Mesendoderm (in vitro differentiated cells): ENCODE data around the gene CNGB1.
"Not testable (repeated sequence)": the region's sequence is repeated elsewhere in the genome, so short reads cannot be mapped to it uniquely, and the experiment has no call there.

Source experiments
- DNase-seq: peaks from one replicate; pipeline ENCODE4 v3.0.0; 2013
- H2AK5ac ChIP-seq: 2 replicates; pipeline ENCODE4 v1.6.1; 2013; ENCODE audit warnings: low read length, inconsistent platforms
- H2BK120ac ChIP-seq: 2 replicates; pipeline ENCODE4 v1.6.1; 2013; ENCODE audit warnings: low read depth, mild to moderate bottlenecking, low read length, moderate library complexity, mixed read lengths
- H2BK15ac ChIP-seq: replicated peaks from 2 replicates; pipeline ENCODE4 v1.6.1; 2013; ENCODE audit warnings: low read depth, mild to moderate bottlenecking, moderate library complexity
- H2BK5ac ChIP-seq: 2 replicates; pipeline ENCODE4 v1.6.1; 2013; ENCODE audit warnings: low read length, inconsistent platforms
- H3K18ac ChIP-seq: 2 replicates; pipeline ENCODE4 v1.6.1; 2013; ENCODE audit warnings: mild to moderate bottlenecking, low read length, mixed read lengths
- H3K23ac ChIP-seq: one replicate; pipeline ENCODE4 v1.6.1; 2013; ENCODE audit warnings: low read length
- H3K27ac ChIP-seq: 2 replicates; pipeline ENCODE4 v1.5.1; 2013; ENCODE audit warnings: low read depth, mild to moderate bottlenecking, inconsistent platforms, low read length, moderate library complexity
- H3K27me3 ChIP-seq: 2 replicates; pipeline ENCODE4 v1.6.1; 2013; ENCODE audit warnings: low read length, control low read depth, mild to moderate bottlenecking, inconsistent platforms; ENCODE audit not compliant: insufficient read depth, poor library complexity
- H3K36me3 ChIP-seq: 2 replicates; pipeline ENCODE4 v1.6.1; 2013; ENCODE audit warnings: low read length, inconsistent platforms; ENCODE audit not compliant: control insufficient read depth, insufficient read depth
- H3K4ac ChIP-seq: one replicate; pipeline ENCODE4 v1.6.1; 2013; ENCODE audit warnings: low read depth, mild to moderate bottlenecking, low read length, moderate library complexity
- H3K4me1 ChIP-seq: 2 replicates; pipeline ENCODE4 v1.6.1; 2013; ENCODE audit warnings: low read depth, low read length, inconsistent platforms; ENCODE audit not compliant: control insufficient read depth
- H3K4me2 ChIP-seq: 2 replicates; pipeline ENCODE4 v1.6.1; 2013; ENCODE audit warnings: low read length
- H3K4me3 ChIP-seq: 2 replicates; pipeline ENCODE4 v1.5.1; 2013; ENCODE audit warnings: mild to moderate bottlenecking, low read length
- H3K56ac ChIP-seq: one replicate; pipeline ENCODE4 v1.6.1; 2013; ENCODE audit warnings: low read length
- H3K79me1 ChIP-seq: 2 replicates; pipeline ENCODE4 v1.6.1; 2013; ENCODE audit warnings: low read length, inconsistent platforms
- H3K79me2 ChIP-seq: 2 replicates; pipeline ENCODE4 v1.6.1; 2013; ENCODE audit warnings: mild to moderate bottlenecking, low read length; ENCODE audit not compliant: control insufficient read depth, insufficient read depth
- H3K9ac ChIP-seq: 2 replicates; pipeline ENCODE4 v1.6.1; 2013; ENCODE audit warnings: low read length, inconsistent platforms
- H4K5ac ChIP-seq: one replicate; pipeline ENCODE4 v1.6.1; 2013; ENCODE audit warnings: low read length
- H4K8ac ChIP-seq: one replicate; pipeline ENCODE4 v1.6.1; 2013; ENCODE audit warnings: low read depth, mild to moderate bottlenecking, control low read depth, low read length, moderate library complexity
- WGBS: extraction: QIAGEN DNeasy Blood & Tissue Kit; methylation state at CpG from one replicate; pipeline ENCODE4 v1.1.7; 2013; ENCODE audit warnings: low lambda C conversion rate, missing lambda C conversion rate; ENCODE audit not compliant: insufficient coverage; ENCODE audit errors: extremely low coverage; 5-methylcytosine and 5-hydroxymethylcytosine counted together

Gene CNGB1

DNA sequence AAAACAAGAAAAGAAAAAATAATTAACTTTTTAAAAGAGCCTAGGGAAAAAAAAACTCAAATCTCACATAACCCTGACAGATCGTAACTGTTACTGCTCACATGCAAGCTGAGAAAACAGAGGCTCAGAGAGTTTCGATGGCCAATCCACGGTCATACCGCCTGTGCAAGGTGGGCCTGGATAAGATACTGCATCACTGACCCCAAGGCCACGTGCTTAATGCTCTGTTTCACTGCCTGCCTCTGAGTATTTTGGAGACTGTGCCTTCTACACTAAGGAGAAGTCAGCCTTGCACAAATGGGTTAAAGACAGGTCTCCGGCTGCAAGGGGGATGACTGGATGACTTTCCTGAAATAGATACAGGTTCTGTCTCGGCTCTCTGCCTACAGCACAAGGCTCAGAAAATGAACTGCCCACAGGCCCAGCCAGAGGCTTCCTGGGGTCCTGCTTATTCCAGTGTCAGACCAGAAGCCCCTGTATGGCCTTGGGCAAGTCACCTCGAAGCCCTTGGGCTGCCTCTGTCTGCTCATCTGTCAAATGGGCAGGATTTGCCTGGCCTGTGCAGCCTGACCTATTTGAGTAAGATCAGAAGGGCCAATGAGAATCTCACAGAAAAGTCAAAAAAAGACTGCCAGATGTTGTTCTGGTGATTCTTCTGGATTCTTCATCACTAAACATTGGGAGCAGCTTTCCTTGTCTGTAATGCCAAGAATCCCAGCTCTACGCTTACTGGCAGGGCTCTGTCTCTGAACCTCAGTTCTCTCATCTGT lies 25.8 kb downstream of the CNGB1 start:
- no CpG with 5 or more reads among the region's 9 CpGs for WGBS
- Histone ChIP-seq H2BK120ac (no peak overlapping the region), H2BK5ac (no peak overlapping the region), H3K18ac (no peak overlapping the region), H3K4me1 (no peaks in the 10 kb centered on the region), H3K9ac (no peak overlapping the region), H3K23ac (no peak overlapping the region), H3K4ac (no peak overlapping the region), H3K4me2 (no peak overlapping the region), H4K8ac (no peak overlapping the region), H3K27ac (no peak overlapping the region), H3K4me3 (no peak overlapping the region), H2AK5ac (no peak overlapping the region), H3K27me3 (no peaks in the 10 kb centered on the region), H2BK15ac (no peak overlapping the region), H3K56ac (no peak overlapping the region), H3K79me1 (no peaks in the 10 kb centered on the region), H3K36me3 (no peaks in the 10 kb centered on the region), H3K79me2 (no peaks in the 10 kb centered on the region), H4K5ac (no peak overlapping the region)
- DNase-seq, result no peak

DNA sequence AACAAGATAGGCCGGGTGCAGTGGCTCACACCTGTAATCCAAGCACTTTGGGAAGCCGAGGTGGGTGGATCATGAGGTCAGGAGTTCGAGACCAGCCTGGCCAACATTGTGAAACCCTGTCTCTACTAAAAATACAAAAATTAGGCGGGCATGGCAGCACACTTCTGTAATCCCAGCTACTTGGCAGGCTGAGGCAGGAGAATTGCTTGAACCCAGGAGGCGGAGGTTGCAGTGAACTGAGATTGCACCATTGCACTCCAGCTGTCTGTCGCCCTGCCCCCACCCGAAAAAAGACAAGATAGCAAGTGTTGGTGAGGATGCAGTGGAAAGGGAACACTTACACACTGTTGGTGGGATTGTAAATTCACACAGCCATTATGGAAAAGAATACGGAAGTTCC lies 27.5 kb downstream of the CNGB1 start:
- H2BK15ac ChIP-seq, H3K36me3 ChIP-seq, H3K4ac ChIP-seq, H3K9ac ChIP-seq, H2BK120ac ChIP-seq, DNase-seq, H3K27me3 ChIP-seq, H3K4me3 ChIP-seq, H3K27ac ChIP-seq, H3K79me1 ChIP-seq, H3K79me2 ChIP-seq, H4K8ac ChIP-seq, H2BK5ac ChIP-seq, H3K4me2 ChIP-seq, H3K23ac ChIP-seq, H3K4me1 ChIP-seq, H2AK5ac ChIP-seq, H3K56ac ChIP-seq, H3K18ac ChIP-seq, H4K5ac ChIP-seq: not testable (repeated sequence)
- WGBS, result no CpG with 5 or more reads among the region's 8 CpGs

- H3K18ac ChIP-seq, H3K23ac ChIP-seq, H2BK5ac ChIP-seq, H3K9ac ChIP-seq, H4K5ac ChIP-seq, H3K36me3 ChIP-seq, H3K4me1 ChIP-seq, H2BK15ac ChIP-seq, H3K27ac ChIP-seq, H3K4me3 ChIP-seq, H2AK5ac ChIP-seq, H3K4me2 ChIP-seq, DNase-seq, H3K27me3 ChIP-seq, H3K4ac ChIP-seq, H4K8ac ChIP-seq, H3K79me1 ChIP-seq, H3K79me2 ChIP-seq, H2BK120ac ChIP-seq, H3K56ac ChIP-seq: not testable (repeated sequence)
- no CpG with 5 or more reads among the region's 2 CpGs for WGBS
Measured at GRCh38 chr16:57941901-57942300, 29.0 kb downstream of the CNGB1 start.

DNA sequence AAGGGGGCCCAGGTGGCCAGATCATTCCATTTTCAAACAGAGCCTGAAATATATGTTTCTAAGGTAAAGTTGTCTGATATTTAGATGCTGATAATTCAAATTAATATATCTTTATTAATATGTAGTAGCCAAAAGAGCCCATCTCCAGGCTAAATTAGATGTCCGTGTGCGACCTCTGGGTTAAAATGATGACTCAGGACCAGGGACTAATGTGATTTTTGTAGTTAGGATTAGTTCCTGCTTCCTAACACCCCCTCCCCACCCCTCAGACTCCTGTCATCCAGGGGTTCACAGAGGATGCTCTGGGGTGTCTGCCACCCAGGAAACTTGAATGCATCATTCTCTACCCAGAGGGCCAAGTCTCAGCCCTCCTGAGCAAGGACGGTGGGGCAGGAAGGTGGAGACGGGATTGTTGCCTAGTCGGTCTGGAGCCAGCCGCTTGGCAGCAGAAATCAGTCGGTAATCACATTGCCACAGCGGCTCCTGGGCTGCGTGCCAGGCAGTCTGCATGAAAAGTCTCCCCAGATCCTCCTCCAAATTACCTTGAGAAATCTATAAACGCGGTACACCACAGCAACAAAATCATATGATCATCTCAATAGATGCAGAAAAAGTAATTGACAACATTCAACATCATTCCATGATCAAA lies 29.8 kb downstream of the CNGB1 start:
- H3K4me1 ChIP-seq, result no peaks in the 10 kb centered on the region
- H3K4me3 ChIP-seq, result no peak overlapping the region
- WGBS, result no CpG with 5 or more reads among the region's 11 CpGs
- no peak overlapping the region for H2AK5ac ChIP-seq
- H3K36me3 ChIP-seq, result no peaks in the 10 kb centered on the region
- no peak overlapping the region for H3K27ac ChIP-seq
- no peak overlapping the region for H3K18ac ChIP-seq
- no peak overlapping the region for H3K56ac ChIP-seq
- H3K79me2 ChIP-seq, result no peaks in the 10 kb centered on the region
- no peak for DNase-seq
- no peaks in the 10 kb centered on the region for H3K79me1 ChIP-seq
- no peak overlapping the region for H3K9ac ChIP-seq
- H4K8ac ChIP-seq, result no peak overlapping the region
- H3K4me2 ChIP-seq, result no peak overlapping the region
- no peaks in the 10 kb centered on the region for H3K27me3 ChIP-seq
- no peak overlapping the region for H2BK120ac ChIP-seq
- no peak overlapping the region for H4K5ac ChIP-seq
- H3K23ac ChIP-seq, result no peak overlapping the region
- no peak overlapping the region for H2BK5ac ChIP-seq
- no peak overlapping the region for H3K4ac ChIP-seq
- H2BK15ac ChIP-seq, result no peak overlapping the region

GRCh38 chr16:57940382-57940966 lies 30.5 kb downstream of the CNGB1 start:
- DNase-seq, result no peak
- H3K79me2 ChIP-seq, result no peaks in the 10 kb centered on the region

More at GRCh38 chr16:57940382-57940966, 30.5 kb downstream of the CNGB1 start:
- no CpG with 5 or more reads among the region's 5 CpGs for WGBS
- Histone ChIP-seq H3K36me3 (no peaks in the 10 kb centered on the region), H2BK5ac (no peak overlapping the region), H3K4ac (no peak overlapping the region), H2BK15ac (no peak overlapping the region), H4K5ac (no peak overlapping the region), H3K4me2 (no peak overlapping the region), H2BK120ac (no peak overlapping the region), H3K27me3 (no peaks in the 10 kb centered on the region), H3K23ac (no peak overlapping the region), H4K8ac (no peak overlapping the region), H3K56ac (no peak overlapping the region), H2AK5ac (no peak overlapping the region), H3K9ac (no peak overlapping the region), H3K27ac (no peak overlapping the region), H3K4me1 (no peaks in the 10 kb centered on the region), H3K4me3 (no peak overlapping the region), H3K79me1 (no peaks in the 10 kb centered on the region), H3K18ac (no peak overlapping the region)
